DND-41 (cell line): ENCODE results near the gene SLC45A1.
"Not testable (repeated sequence)": the region's sequence is repeated elsewhere in the genome, so short reads cannot be mapped to it uniquely, and the experiment has no call there.

Experiments used
- ATAC-seq: fragments of 200-7000 bp; cut with Tn5 transposase; 3 replicates; pipeline ENCODE4 v1.9.1; 2021; ENCODE audit warnings: low read depth; ENCODE audit not compliant: insufficient read depth
- DNase-seq: peaks from one replicate; pipeline ENCODE4 v3.0.0-alpha.2; 2020
- H2AFZ ChIP-seq: 2 replicates; pipeline ENCODE4 v1.6.0; 2012; ENCODE audit warnings: low read depth, low read length
- H3K27ac ChIP-seq: 2 replicates; pipeline ENCODE4 v1.5.1; 2012; ENCODE audit warnings: low read length, inconsistent platforms
- H3K27me3 ChIP-seq: fragments of 200-600 bp; sonication (generic); 2 replicates; pipeline ENCODE4 v1.6.0; 2012; ENCODE audit warnings: low read length, mild to moderate bottlenecking, inconsistent platforms; ENCODE audit not compliant: insufficient read depth, poor library complexity
- H3K36me3 ChIP-seq: 2 replicates; pipeline ENCODE4 v1.5.1; 2012; ENCODE audit warnings: low read length, inconsistent platforms; ENCODE audit not compliant: insufficient read depth
- H3K4me1 ChIP-seq: 2 replicates; pipeline ENCODE4 v1.5.1; 2012; ENCODE audit warnings: mild to moderate bottlenecking, low read length; ENCODE audit not compliant: insufficient read depth
- H3K4me2 ChIP-seq: 2 replicates; pipeline ENCODE4 v1.6.0; 2012; ENCODE audit warnings: mild to moderate bottlenecking, moderate library complexity, low read length, inconsistent platforms; ENCODE audit not compliant: insufficient read depth
- H3K4me3 ChIP-seq, 2 experiments: fragments of 200-600 bp in 1 of 2; shearing (Covaris generic) in 1 of 2; 2 replicates each; pipeline ENCODE4 v1.5.1; 2012 to 2016; ENCODE audit warnings: inconsistent platforms in 2 of 2, low read length in 2 of 2, mild to moderate bottlenecking in 2 of 2, low read depth in 1 of 2, moderate library complexity in 1 of 2
- H3K79me2 ChIP-seq: 2 replicates; pipeline ENCODE4 v1.6.0; 2012; ENCODE audit warnings: low read length, inconsistent platforms; ENCODE audit not compliant: insufficient read depth
- H3K9ac ChIP-seq: 2 replicates; pipeline ENCODE4 v1.6.0; 2012; ENCODE audit warnings: low read depth, mild to moderate bottlenecking, inconsistent platforms, low read length, moderate library complexity
- H3K9me3 ChIP-seq: 2 replicates; pipeline ENCODE4 v1.5.1; 2012; ENCODE audit warnings: low read length, moderate library complexity, mild to moderate bottlenecking, inconsistent platforms; ENCODE audit not compliant: insufficient read depth, severe bottlenecking
- H4K20me1 ChIP-seq: 2 replicates; pipeline ENCODE4 v1.6.0; 2012; ENCODE audit warnings: low read length; ENCODE audit not compliant: insufficient read depth
- CTCF ChIP-seq: IDR thresholded peaks from 2 replicates; pipeline ENCODE4 v1.5.1; 2012; ENCODE audit warnings: borderline replicate concordance, low read length, moderate library complexity, mild to moderate bottlenecking; ENCODE audit not compliant: poor library complexity, severe bottlenecking; ENCODE audit errors: extremely low read depth
- EZH2 ChIP-seq: IDR thresholded peaks from 3 replicates; pipeline ENCODE4 v1.6.1; 2012; ENCODE audit warnings: borderline replicate concordance, low read depth, mild to moderate bottlenecking, moderate library complexity, low read length, inconsistent platforms; ENCODE audit not compliant: severe bottlenecking

SLC45A1 gene

DNA sequence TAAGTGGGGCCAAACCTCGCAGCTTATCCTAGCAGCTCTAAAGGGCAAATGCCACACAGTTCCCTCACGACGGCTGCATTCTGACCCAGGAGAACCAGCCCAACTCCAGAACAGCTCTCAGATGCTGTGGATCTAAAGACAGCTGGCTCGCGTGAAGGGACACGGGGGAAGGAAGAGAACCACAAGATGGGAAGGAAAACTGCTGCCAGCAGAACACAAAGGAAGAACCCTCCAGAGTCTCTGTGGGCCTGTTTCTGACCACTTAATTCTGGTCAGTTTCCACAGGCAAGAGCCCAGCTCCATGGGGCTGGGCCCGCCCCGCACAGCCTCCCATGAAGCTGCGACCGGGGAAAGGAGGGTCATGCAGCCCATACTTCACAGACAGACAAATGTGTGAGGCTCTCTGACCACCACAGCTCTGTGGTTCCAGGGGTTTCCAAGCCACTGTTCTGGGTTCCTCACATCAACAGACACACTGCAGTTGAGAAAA, 61.1 kb downstream of the SLC45A1 start:
- H3K79me2 ChIP-seq = 0 out of 2 replicates have a peak, but pooled peaks cover 3% of the 10 kb centered on the region

GRCh38 chr1:8379513-8380186, 61.7 kb downstream of the SLC45A1 start:
- Histone ChIP-seq H3K36me3 (no peaks in the 10 kb centered on the region), H3K27ac (no peak overlapping the region), H3K4me3 (no peak overlapping the region), H3K9me3 (no peaks in the 10 kb centered on the region), H3K4me1 (no peaks in the 10 kb centered on the region), H2AFZ (no peak overlapping the region), H3K27me3 (no peaks in the 10 kb centered on the region), H3K9ac (no peak overlapping the region), H3K79me2 (0 out of 2 replicates have a peak, but pooled peaks cover 3% of the 10 kb centered on the region), H4K20me1 (peaks cover 16% of the 10 kb centered on the region), H3K4me2 (no peak overlapping the region)
- DNase-seq = no peak
- ATAC-seq = 0 out of 3 replicates have a peak, but pooled peaks have one; percentile 48
- TF ChIP-seq CTCF (no peak), EZH2 (no peak)

More for the DNA sequence above, 61.1 kb downstream of the SLC45A1 start:
- DNase-seq (no peak), ATAC-seq (no peak)
- no peak for TF ChIP-seq EZH2
- TF ChIP-seq CTCF = no peak
- Histone ChIP-seq H4K20me1 (peaks cover 17% of the 10 kb centered on the region), H3K4me2 (no peak overlapping the region), H3K4me1 (no peaks in the 10 kb centered on the region), H3K9ac (no peak overlapping the region), H2AFZ (no peak overlapping the region), H3K27me3 (no peaks in the 10 kb centered on the region), H3K36me3 (no peaks in the 10 kb centered on the region), H3K27ac (no peak overlapping the region), H3K4me3 (no peak overlapping the region), H3K9me3 (no peaks in the 10 kb centered on the region)

DNA sequence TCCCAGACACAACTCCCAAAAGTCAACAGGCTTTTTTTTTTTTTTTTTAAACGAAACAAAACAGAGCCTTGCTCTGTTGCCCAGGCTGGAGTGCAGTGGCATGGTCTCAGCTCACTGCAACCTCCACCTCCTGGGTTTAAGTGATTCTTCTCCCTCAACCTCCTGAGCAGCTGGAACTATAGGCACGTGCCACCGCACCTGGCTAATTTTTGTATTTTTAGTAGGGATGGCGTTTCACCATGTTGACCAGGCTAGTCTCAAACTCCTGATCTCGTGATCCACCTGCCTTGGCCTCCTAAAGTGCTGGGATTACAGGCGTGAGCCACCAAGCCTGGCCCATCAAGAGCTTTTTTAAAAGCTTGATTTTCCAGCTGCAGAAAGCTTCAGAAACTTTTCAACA, 62.4 kb downstream of the SLC45A1 start:
- H3K9me3 ChIP-seq, H3K79me2 ChIP-seq, H3K27ac ChIP-seq: not testable (repeated sequence)

GRCh38 chr1:8381618-8382017, 63.7 kb downstream of the SLC45A1 start:
- H3K4me2 ChIP-seq = no peak overlapping the region
- H3K27ac ChIP-seq = no peak overlapping the region
- H3K9me3 ChIP-seq = no peaks in the 10 kb centered on the region
- no peak overlapping the region for H2AFZ ChIP-seq
- H3K9ac ChIP-seq = no peak overlapping the region
- peaks cover 12% of the 10 kb centered on the region for H4K20me1 ChIP-seq
- TF ChIP-seq EZH2 (no peak), CTCF (no peak)
- no peaks in the 10 kb centered on the region for H3K79me2 ChIP-seq
- DNase-seq (no peak), ATAC-seq (no peak)
- no peaks in the 10 kb centered on the region for H3K4me1 ChIP-seq
- H3K36me3 ChIP-seq = no peaks in the 10 kb centered on the region
- no peaks in the 10 kb centered on the region for H3K27me3 ChIP-seq
- H3K4me3 ChIP-seq = no peak overlapping the region

More for the DNA sequence above, 62.4 kb downstream of the SLC45A1 start:
- ATAC-seq, DNase-seq, H2AFZ ChIP-seq, H3K27me3 ChIP-seq, H3K4me3 ChIP-seq, H3K4me1 ChIP-seq, H3K9ac ChIP-seq, H3K4me2 ChIP-seq, H3K36me3 ChIP-seq: not testable (repeated sequence)
- H4K20me1 ChIP-seq = peaks cover 16% of the 10 kb centered on the region
